Chondrocyte (in vitro differentiated cells): ENCODE data around the gene FHIT. TPM values are rescaled to one million over a fixed set of nuclear protein-coding genes. Genes with fewer than 3 reads are reported as not detected.

ENCODE experiments used
- DNase-seq: peaks from one replicate; pipeline ENCODE4 v3.0.0; 2021; ENCODE audit warnings: mixed read lengths, low spot score
- H3K27ac Mint-ChIP-seq: one replicate; pipeline ENCODE4 v1.8.0; 2021; ENCODE audit warnings: mild to moderate bottlenecking, moderate library complexity, mixed read lengths; ENCODE audit not compliant: unreplicated experiment
- H3K27me3 Mint-ChIP-seq: 2 replicates; pipeline ENCODE4 v1.8.0; 2021; ENCODE audit warnings: low read depth, mixed read lengths
- H3K36me3 Mint-ChIP-seq: 2 replicates; pipeline ENCODE4 v1.8.0; 2021; ENCODE audit warnings: low read depth, mixed read lengths
- H3K4me1 Mint-ChIP-seq: 2 replicates; pipeline ENCODE4 v1.8.0; 2021; ENCODE audit warnings: low read depth, mild to moderate bottlenecking, mixed read lengths
- H3K4me3 Mint-ChIP-seq: one replicate; pipeline ENCODE4 v1.8.0; 2021; ENCODE audit warnings: mild to moderate bottlenecking, moderate library complexity, mixed read lengths; ENCODE audit not compliant: unreplicated experiment
- H3K9me3 Mint-ChIP-seq: 2 replicates; pipeline ENCODE4 v1.8.0; 2021; ENCODE audit warnings: low read depth, mixed read lengths
- CTCF ChIP-seq: fragments of 200-600 bp; sonication (generic); IDR thresholded peaks from 2 replicates; pipeline ENCODE4 v1.5.0; 2021; ENCODE audit warnings: antibody characterized with exemption, mild to moderate bottlenecking, moderate library complexity
- total RNA-seq: library from RNA; stranded (reverse); gene quantifications from 3 replicates; pipeline ENCODE4 v1.2.1, GENCODE V29; 2021

Gene FHIT
- total RNA-seq, 1 donor from 2014 or later: 3.8 TPM

- Mint-ChIP-seq H3K4me1 (peaks cover 5% of the 10 kb centered on the region), H3K9me3 (peaks cover 19% of the 10 kb centered on the region), H3K4me3 (no peak overlapping the region), H3K27ac (no peak overlapping the region), H3K27me3 (peaks cover 2% of the 10 kb centered on the region), H3K36me3 (peaks cover 5% of the 10 kb centered on the region)
- no peak for DNase-seq
- TF ChIP-seq CTCF: no peak
Observed at GRCh38 chr3:60657972-60658371, 593.3 kb downstream of the FHIT start.

DNA sequence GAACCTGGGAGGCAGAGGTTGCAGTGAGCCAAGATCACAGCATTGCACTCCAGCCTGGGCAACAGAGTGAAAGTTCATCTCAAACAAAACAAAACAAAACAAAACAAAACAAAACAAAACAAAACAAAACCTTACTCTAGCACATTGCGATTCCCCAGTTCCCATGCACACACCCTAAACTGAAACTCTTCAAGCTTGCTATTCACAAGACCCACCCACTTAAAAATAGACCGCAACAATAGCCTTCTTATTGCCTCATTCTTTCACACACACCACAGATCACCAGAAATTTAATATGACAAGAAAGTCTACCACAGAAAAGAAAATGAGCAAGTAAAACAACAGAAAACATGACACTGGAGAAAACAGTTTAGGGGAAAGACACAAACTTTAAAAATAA, 598.4 kb downstream of the FHIT start:
- no peak for TF ChIP-seq CTCF
- no peak for DNase-seq
- peaks cover 10% of the 10 kb centered on the region for H3K4me1 Mint-ChIP-seq
- no peak overlapping the region for H3K27ac Mint-ChIP-seq
- no peaks in the 10 kb centered on the region for H3K9me3 Mint-ChIP-seq
- no peak overlapping the region for H3K4me3 Mint-ChIP-seq
- H3K36me3 Mint-ChIP-seq: no peaks in the 10 kb centered on the region
- H3K27me3 Mint-ChIP-seq: peaks cover 2% of the 10 kb centered on the region

DNA sequence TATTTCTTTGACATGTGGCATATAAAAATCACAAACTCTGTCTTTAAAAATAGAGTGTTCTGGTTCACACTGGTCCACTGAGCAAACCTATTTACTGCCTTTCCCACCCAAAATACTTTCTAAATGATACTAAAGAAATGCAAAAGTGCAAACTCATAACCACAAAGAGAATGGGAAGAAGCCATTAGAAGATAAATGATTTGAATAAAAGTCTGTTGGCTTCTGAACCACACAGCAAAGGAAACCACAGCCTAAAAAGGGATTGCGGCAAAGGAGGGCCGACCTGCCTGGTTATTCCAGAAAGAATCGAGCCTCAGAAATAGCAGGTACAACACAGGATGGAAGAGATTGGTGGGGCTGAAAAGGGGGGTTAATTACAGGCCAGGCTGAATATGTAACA, 599.5 kb downstream of the FHIT start:
- no peaks in the 10 kb centered on the region for H3K9me3 Mint-ChIP-seq
- DNase-seq: no peak
- no peak overlapping the region for H3K4me3 Mint-ChIP-seq
- peaks cover 2% of the 10 kb centered on the region for H3K27me3 Mint-ChIP-seq
- H3K4me1 Mint-ChIP-seq: peaks cover 9% of the 10 kb centered on the region
- H3K36me3 Mint-ChIP-seq: no peaks in the 10 kb centered on the region
- no peak for TF ChIP-seq CTCF
- no peak overlapping the region for H3K27ac Mint-ChIP-seq

- Mint-ChIP-seq H3K27me3 (peaks cover 2% of the 10 kb centered on the region), H3K4me3 (no peak overlapping the region), H3K9me3 (no peaks in the 10 kb centered on the region), H3K36me3 (no peaks in the 10 kb centered on the region), H3K4me1 (peaks cover 23% of the 10 kb centered on the region), H3K27ac (no peak overlapping the region)
- DNase-seq: no peak
- peak; percentile 43 for TF ChIP-seq CTCF
Observed at GRCh38 chr3:60650171-60650570, 601.1 kb downstream of the FHIT start.

GRCh38 chr3:60645801-60646200, 605.5 kb downstream of the FHIT start:
- no peaks in the 10 kb centered on the region for H3K27me3 Mint-ChIP-seq
- H3K4me1 Mint-ChIP-seq: peaks cover 49% of the 10 kb centered on the region
- H3K36me3 Mint-ChIP-seq: peaks cover 1% of the 10 kb centered on the region
- peak overlapping the region; percentile 70 for H3K27ac Mint-ChIP-seq
- no peak for DNase-seq
- no peaks in the 10 kb centered on the region for H3K9me3 Mint-ChIP-seq
- no peak overlapping the region for H3K4me3 Mint-ChIP-seq
- TF ChIP-seq CTCF: no peak
